Measurements from ENCODE around the gene LCN6. TPM values are rescaled to one million over a fixed set of nuclear protein-coding genes. Genes with fewer than 3 reads are reported as not detected.

The LCN6 gene
- total RNA-seq, 3 donors from 2014 or later = 1.0 to 8.5 (median 4.7) TPM

DNA sequence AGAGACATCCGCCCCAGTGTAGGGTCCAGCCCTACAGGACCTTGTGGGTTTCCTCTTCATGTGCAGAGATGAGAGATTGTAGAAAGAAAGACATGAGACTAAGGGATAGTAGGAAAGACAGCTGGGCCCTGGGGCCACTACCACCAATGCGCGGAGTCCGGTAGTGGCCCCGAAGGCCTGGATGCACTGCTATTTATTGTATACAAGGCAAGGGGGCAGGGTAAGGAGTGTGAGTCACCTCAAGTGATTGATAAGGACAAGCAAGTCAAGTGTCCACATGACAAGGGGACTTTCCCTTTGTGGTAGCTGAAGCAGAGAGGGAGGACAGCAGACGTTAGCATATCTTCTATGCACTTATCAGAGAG is 36.7 kb upstream of the LCN6 start:
- intact Hi-C loops (cut with DNase I, micrococcal nuclease) = loop anchor here (5.0 kb wide), 2 partner anchors 242 to 247 kb away; partner anchors contain the start of genes ABCA2 (in 1 of the 2) and FUT7 (in 1 of the 2)
- DNase-seq = no peak
- TF ChIP-seq, protein P1, sequence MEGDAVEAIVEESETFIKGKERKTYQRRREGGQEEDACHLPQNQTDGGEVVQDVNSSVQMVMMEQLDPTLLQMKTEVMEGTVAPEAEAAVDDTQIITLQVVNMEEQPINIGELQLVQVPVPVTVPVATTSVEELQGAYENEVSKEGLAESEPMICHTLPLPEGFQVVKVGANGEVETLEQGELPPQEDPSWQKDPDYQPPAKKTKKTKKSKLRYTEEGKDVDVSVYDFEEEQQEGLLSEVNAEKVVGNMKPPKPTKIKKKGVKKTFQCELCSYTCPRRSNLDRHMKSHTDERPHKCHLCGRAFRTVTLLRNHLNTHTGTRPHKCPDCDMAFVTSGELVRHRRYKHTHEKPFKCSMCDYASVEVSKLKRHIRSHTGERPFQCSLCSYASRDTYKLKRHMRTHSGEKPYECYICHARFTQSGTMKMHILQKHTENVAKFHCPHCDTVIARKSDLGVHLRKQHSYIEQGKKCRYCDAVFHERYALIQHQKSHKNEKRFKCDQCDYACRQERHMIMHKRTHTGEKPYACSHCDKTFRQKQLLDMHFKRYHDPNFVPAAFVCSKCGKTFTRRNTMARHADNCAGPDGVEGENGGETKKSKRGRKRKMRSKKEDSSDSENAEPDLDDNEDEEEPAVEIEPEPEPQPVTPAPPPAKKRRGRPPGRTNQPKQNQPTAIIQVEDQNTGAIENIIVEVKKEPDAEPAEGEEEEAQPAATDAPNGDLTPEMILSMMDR (IDR thresholded peaks at IDR 0.05) = no peak
- H3K4me3 ChIP-seq = no peak overlapping the region
- no peaks in the 10 kb centered on the region for H3K9me3 ChIP-seq
- ATAC-seq = peak; percentile 58
- peaks cover 19% of the 10 kb centered on the region for H3K4me1 ChIP-seq (ENCODE audit: low read depth)
- H3K36me3 ChIP-seq (ENCODE audit: low read depth) = no peaks in the 10 kb centered on the region

DNA sequence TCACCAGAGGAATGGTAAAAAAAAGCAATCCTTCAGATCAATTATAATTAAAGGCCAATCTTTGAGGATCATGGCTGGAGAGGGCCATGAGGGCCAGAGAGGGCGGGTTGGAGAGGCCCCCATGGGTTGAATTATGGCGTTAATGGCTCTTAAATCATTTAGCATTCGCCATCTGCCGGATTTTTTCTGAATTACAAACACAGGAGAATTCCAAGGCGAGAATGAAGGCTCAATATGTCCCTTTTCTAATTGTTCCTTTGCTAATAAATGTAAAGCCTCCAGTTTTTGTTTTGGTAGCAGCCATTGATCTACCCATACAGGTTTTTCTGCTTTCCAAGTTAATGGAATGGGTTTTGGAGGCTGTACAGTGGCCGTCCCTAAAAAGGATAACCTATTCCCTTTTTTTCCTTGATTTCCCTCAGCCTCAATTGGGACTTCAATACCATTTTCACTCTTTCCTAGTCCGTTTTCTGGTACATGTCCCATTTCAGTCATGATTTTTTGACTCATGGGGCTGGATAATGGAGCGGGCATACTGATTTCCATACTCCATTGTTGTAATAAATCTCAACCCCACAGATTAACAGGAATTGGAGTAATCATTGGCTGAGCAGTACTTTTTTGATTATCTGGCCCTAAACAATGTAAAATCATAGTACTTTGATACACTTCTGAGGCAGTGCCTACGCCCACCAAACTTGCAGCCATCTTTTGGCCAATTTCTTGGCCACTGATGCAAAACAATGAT is 36.1 kb upstream of the LCN6 start:
- intact Hi-C loops (cut with DNase I, micrococcal nuclease) = loop anchor here in 1 of 2 donors (5.0 kb wide), 1 partner anchor 248 kb away; the partner anchor contains the start of gene FUT7
- Histone ChIP-seq H3K4me3 (no peak overlapping the region), H3K4me1 (ENCODE audit: low read depth) (peaks cover 13% of the 10 kb centered on the region), H3K9me3 (no peaks in the 10 kb centered on the region), H3K36me3 (ENCODE audit: low read depth) (no peaks in the 10 kb centered on the region)
- no peak for ATAC-seq
- TF ChIP-seq, protein P1 (IDR thresholded peaks at IDR 0.05) = peak; percentile 28
- DNase-seq = peak in 2 of 3 donors; percentile 17 to 79

DNA sequence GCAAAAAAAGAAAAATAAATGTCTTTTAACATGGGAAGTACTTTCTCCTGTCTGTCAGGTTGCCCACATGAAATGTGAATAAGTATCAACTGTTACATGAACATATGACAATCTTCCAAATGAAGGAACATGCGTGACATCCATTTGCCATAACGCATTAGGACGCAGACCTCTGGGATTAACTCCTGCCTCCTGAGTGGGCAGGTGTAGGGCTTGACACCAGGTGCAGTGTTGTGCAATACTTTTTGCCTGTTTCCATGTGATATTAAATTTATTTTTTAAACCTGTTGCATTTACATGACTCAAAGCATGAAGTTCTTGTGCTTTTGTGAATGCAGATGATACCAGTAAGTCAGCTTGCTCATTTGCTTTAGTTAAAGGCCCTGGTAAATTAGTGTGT is 34.1 kb upstream of the LCN6 start:
- Histone ChIP-seq H3K36me3 (ENCODE audit: low read depth) (no peaks in the 10 kb centered on the region), H3K4me1 (ENCODE audit: low read depth) (peaks cover 13% of the 10 kb centered on the region), H3K9me3 (no peaks in the 10 kb centered on the region), H3K4me3 (no peak overlapping the region)
- TF ChIP-seq, protein P1 (IDR thresholded peaks at IDR 0.05) = no peak
- intact Hi-C loops (cut with DNase I, micrococcal nuclease) = loop anchor here in 1 of 2 donors (5.0 kb wide), 1 partner anchor 250 kb away; the partner anchor contains the start of gene FUT7
- ATAC-seq = no peak
- DNase-seq = no peak

DNA sequence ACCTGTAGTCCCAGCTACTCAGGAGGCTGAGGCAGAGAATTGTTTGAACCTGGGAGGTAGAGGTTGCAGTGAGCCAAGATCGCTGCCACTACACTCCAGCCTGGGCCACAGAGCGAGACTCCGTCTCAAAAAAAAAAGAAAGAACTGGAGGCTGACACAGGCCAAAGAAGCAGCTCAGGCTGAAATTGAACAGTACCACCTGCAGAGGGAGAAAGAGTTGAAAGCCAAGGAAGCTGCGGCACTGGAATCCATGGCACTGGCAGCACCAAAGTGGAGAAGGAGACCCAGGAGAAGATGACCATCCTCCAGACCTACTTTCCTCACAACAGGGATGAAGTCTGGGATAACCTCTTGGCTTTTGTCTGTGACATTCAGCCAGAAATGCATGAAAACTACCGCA is 31.5 kb upstream of the LCN6 start:
- Histone ChIP-seq H3K36me3 (ENCODE audit: low read depth) (no peaks in the 10 kb centered on the region), H3K9me3 (no peaks in the 10 kb centered on the region), H3K4me1 (ENCODE audit: low read depth) (peaks cover 7% of the 10 kb centered on the region), H3K4me3 (no peak overlapping the region)
- intact Hi-C loops (cut with DNase I, micrococcal nuclease) = loop anchor here in 1 of 2 donors (5.0 kb wide), 1 partner anchor 252 kb away; the partner anchor contains the start of gene FUT7
- ATAC-seq = no peak
- TF ChIP-seq, protein P1 (IDR thresholded peaks at IDR 0.05) = no peak
- no peak for DNase-seq

DNA sequence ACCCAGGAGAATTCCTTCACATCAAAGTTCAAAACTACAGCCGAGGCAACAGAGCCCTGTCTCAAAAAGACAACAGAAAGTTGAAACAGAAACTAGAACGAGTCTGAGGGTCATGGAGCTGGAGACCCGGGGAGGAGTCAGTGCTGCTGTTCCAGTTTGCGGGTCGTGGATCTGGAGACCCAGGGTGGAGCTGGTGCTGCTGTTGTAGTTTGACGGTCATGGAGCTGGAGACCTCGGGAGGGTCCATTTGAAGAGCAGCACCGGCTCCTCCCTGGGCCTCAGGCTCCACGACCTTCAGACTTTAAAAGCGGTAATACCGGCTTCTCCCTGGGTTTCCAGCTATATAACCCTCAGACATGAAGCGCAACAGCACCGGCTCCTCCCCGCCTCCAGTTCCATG is 29.0 kb upstream of the LCN6 start:
- Histone ChIP-seq H3K36me3 (ENCODE audit: low read depth) (no peaks in the 10 kb centered on the region), H3K9me3 (peaks cover 4% of the 10 kb centered on the region), H3K4me1 (ENCODE audit: low read depth) (peaks cover 7% of the 10 kb centered on the region), H3K4me3 (no peak overlapping the region)
- peak; percentile 93 for ATAC-seq
- intact Hi-C loops (cut with DNase I, micrococcal nuclease) = no loop called here
- DNase-seq = peak in 2 of 3 donors; percentile 70 to 82
- TF ChIP-seq, protein P1 (IDR thresholded peaks at IDR 0.05) = no peak
